HepG2 (cell line): ENCODE data around the gene C5orf34. TPM values are rescaled to one million over a fixed set of nuclear protein-coding genes. Genes with fewer than 3 reads are reported as not detected.

Experiments used
- ATAC-seq: fragments of 200-7000 bp; cut with Tn5 transposase; 3 replicates; pipeline ENCODE4 v1.9.1; 2020; ENCODE audit warnings: mild to moderate bottlenecking, moderate library complexity
- BruUV-seq: library from RNA; stranded (reverse); fragments of 400-500 nt; replicated peaks from 2 replicates; lab custom pipeline; 2021; lab: Mats Ljungman, UMichigan
- CTCF ChIA-PET: fragments of 300-600 bp; formaldehyde crosslinking; extraction: SDS; loops from one replicate; lab custom pipeline; 2021; ENCODE audit warnings: low total read pairs, inconsistent platforms, low intra/inter-chr PET ratio; lab: Yijun Ruan, JAX
- POLR2A ChIA-PET: fragments of 350-600 bp; sonication (Branson Sonifier 250); formaldehyde crosslinking; loops from one replicate; lab custom pipeline; 2020; ENCODE audit warnings: antibody characterized with exemption, inconsistent platforms; lab: Yijun Ruan, JAX
- DNase-seq: peaks from one replicate; pipeline ENCODE4 v3.0.0-alpha.2; 2015; ENCODE audit warnings: low spot score
- FAIRE-seq: peaks from 3 replicates; lab custom pipeline; 2011; peaks lifted over from hg19 to GRCh38; lab: Jason Lieb, UNC
- H2AFZ ChIP-seq: one replicate; pipeline ENCODE4 v1.6.1; 2011; ENCODE audit warnings: low read length, inconsistent platforms
- H3K27ac ChIP-seq: fragments of 300-600 bp; 3 replicates; pipeline ENCODE4 v1.8.0; 2011; ENCODE audit warnings: mixed run types, mild to moderate bottlenecking, mixed read lengths, low read length, inconsistent platforms; ENCODE audit not compliant: insufficient read depth; ENCODE audit errors: extremely low read length
- H3K27me3 ChIP-seq, 2 experiments: fragments of 200-600 bp in 1 of 2; 2 replicates in 1 of 2; 3 replicates in 1 of 2; pipeline versions ENCODE4 v1.6.0 to v1.8.0; 2011; ENCODE audit warnings: low read length in 2 of 2, mild to moderate bottlenecking in 2 of 2, moderate library complexity in 2 of 2, inconsistent platforms in 1 of 2; ENCODE audit not compliant: insufficient read depth in 2 of 2, control insufficient read depth in 1 of 2
- H3K36me3 ChIP-seq, 2 experiments: fragments of 200-600 bp in 1 of 2; replicated peaks in 1 of 2; 2 replicates in 1 of 2; 3 replicates in 1 of 2; pipeline versions ENCODE4 v1.5.1 to v1.8.0; 2011; ENCODE audit warnings: low read length in 2 of 2, inconsistent platforms in 1 of 2; ENCODE audit not compliant: insufficient read depth in 2 of 2, control insufficient read depth in 1 of 2
- H3K4me1 ChIP-seq: 2 replicates; pipeline ENCODE4 v1.5.1; 2012; ENCODE audit warnings: low read length, inconsistent platforms; ENCODE audit not compliant: insufficient read depth
- H3K4me2 ChIP-seq: 2 replicates; pipeline ENCODE4 v1.6.0; 2011; ENCODE audit warnings: low read depth, low read length, inconsistent platforms
- H3K4me3 ChIP-seq, 3 experiments: fragments of 200-600 bp in 1 of 3; sonication (generic), shearing (Covaris generic) in 1 of 3; replicated peaks in 1 of 3; 2 replicates each; pipeline ENCODE4 v1.5.1; 2011 to 2016; ENCODE audit warnings: low read length in 3 of 3, inconsistent platforms in 2 of 3, low read depth in 2 of 3, mild to moderate bottlenecking in 2 of 3, control low read depth in 1 of 3, mixed read lengths in 1 of 3; ENCODE audit not compliant: insufficient read depth in 1 of 3
- H3K79me2 ChIP-seq: one replicate; pipeline ENCODE4 v1.6.1; 2011; ENCODE audit warnings: low read length, inconsistent platforms; ENCODE audit not compliant: insufficient read depth
- H3K9ac ChIP-seq: 2 replicates; pipeline ENCODE4 v1.6.0; 2011; ENCODE audit warnings: mild to moderate bottlenecking, low read depth, low read length, inconsistent platforms; ENCODE audit not compliant: insufficient read depth
- H3K9me3 ChIP-seq: 2 replicates; pipeline ENCODE4 v1.5.1; 2012; ENCODE audit warnings: mild to moderate bottlenecking, low read length
- H4K20me1 ChIP-seq: 2 replicates; pipeline ENCODE4 v1.6.0; 2011; ENCODE audit warnings: inconsistent platforms, mild to moderate bottlenecking, low read length, moderate library complexity; ENCODE audit not compliant: insufficient read depth
- CEBPB ChIP-seq: IDR thresholded peaks from 2 replicates; pipeline ENCODE4 v1.6.1; 2011; ENCODE audit warnings: low read depth, low read length, improper control_type of control experiment, borderline replicate concordance
- GABPB1 ChIP-seq: IDR thresholded peaks from 2 replicates; pipeline ENCODE4 v1.6.1; 2016; ENCODE audit warnings: mild to moderate bottlenecking, missing genetic modification reagents, moderate library complexity, missing compliant biosample characterization
- GATAD2A ChIP-seq: IDR thresholded peaks from 2 replicates; pipeline ENCODE4 v1.6.1; 2016
- LRRFIP1 ChIP-seq: sonication (generic); formaldehyde crosslinking; conservative IDR thresholded peaks from 2 replicates; pipeline ENCODE4 v1.4.0; 2020; ENCODE audit warnings: missing genetic modification reagents
- MATR3 ChIP-seq: sonication (generic); formaldehyde crosslinking; IDR thresholded peaks from 2 replicates; pipeline ENCODE4 v1.4.0; 2020; ENCODE audit warnings: missing genetic modification reagents
- MEF2D ChIP-seq: sonication (generic); formaldehyde crosslinking; IDR thresholded peaks from 2 replicates; pipeline ENCODE4 v1.5.1; 2020; ENCODE audit warnings: mild to moderate bottlenecking, missing genetic modification reagents
- NBN ChIP-seq: fragments of 450-650 bp; conservative IDR thresholded peaks from 2 replicates; pipeline ENCODE4 v1.6.1; 2017
- PPARG ChIP-seq: conservative IDR thresholded peaks from 2 replicates; pipeline ENCODE4 v1.6.1; 2016; ENCODE audit warnings: missing biosample characterization, missing genetic modification reagents
- RARA ChIP-seq: IDR thresholded peaks from 2 replicates; pipeline ENCODE4 v1.6.1; 2016; ENCODE audit warnings: missing genetic modification reagents, missing compliant biosample characterization
- RFX5 ChIP-seq: IDR thresholded peaks from 2 replicates; pipeline ENCODE4 v1.6.1; 2011; ENCODE audit warnings: low read depth, low read length, improper control_type of control experiment
- SALL1 ChIP-seq: sonication (generic); formaldehyde crosslinking; IDR thresholded peaks from 2 replicates; pipeline ENCODE4 v1.8.0; 2022; ENCODE audit warnings: mild to moderate bottlenecking, missing genetic modification reagents
- SAP130 ChIP-seq: IDR thresholded peaks from 2 replicates; pipeline ENCODE4 v1.6.1; 2016; ENCODE audit warnings: low read depth
- STAG1 ChIP-seq: sonication (generic); formaldehyde crosslinking; IDR thresholded peaks from 2 replicates; pipeline ENCODE4 v1.4.0; 2020; ENCODE audit warnings: missing genetic modification reagents
- STAT5B ChIP-seq: sonication (generic); formaldehyde crosslinking; IDR thresholded peaks from 2 replicates; pipeline ENCODE4 v1.4.0; 2020; ENCODE audit warnings: missing genetic modification reagents
- ZFP82 ChIP-seq: sonication (generic); formaldehyde crosslinking; IDR thresholded peaks from 2 replicates; pipeline ENCODE4 v1.5.1; 2020; ENCODE audit warnings: mild to moderate bottlenecking, missing genetic modification reagents, borderline replicate concordance
- ZMAT3 ChIP-seq: sonication (generic); formaldehyde crosslinking; conservative IDR thresholded peaks from 2 replicates; pipeline ENCODE4 v1.7.0; 2021; ENCODE audit warnings: missing genetic modification reagents
- ZNF296 ChIP-seq: sonication (generic); formaldehyde crosslinking; conservative IDR thresholded peaks from 2 replicates; pipeline ENCODE4 v1.5.0; 2020; ENCODE audit warnings: mild to moderate bottlenecking, missing genetic modification reagents
- ZNF574 ChIP-seq: sonication (generic); formaldehyde crosslinking; IDR thresholded peaks from 2 replicates; pipeline ENCODE4 v1.4.0; 2020; ENCODE audit warnings: missing genetic modification reagents
- ZNF850 ChIP-seq: sonication (generic); formaldehyde crosslinking; conservative IDR thresholded peaks from 2 replicates; pipeline ENCODE4 v1.9.0; 2021; ENCODE audit warnings: mild to moderate bottlenecking, missing genetic modification reagents
- WGBS: methylation state at CpG from one replicate; pipeline ENCODE4 v1.1.6; 2017; ENCODE audit warnings: low lambda C conversion rate; 5-methylcytosine and 5-hydroxymethylcytosine counted together
- in situ Hi-C: cut with HindIII; loops from 2 replicates; pipeline ENCODE4 v1.10.0; 2017; ENCODE audit warnings: low pct_unique_long_range_greater_than_20kb; ENCODE audit not compliant: extremely low pct_ligation_motif_present
- intact Hi-C: fragments of 100-400 bp; cut with micrococcal nuclease; formaldehyde crosslinking; loops from one replicate; pipeline ENCODE4 v1.10.0; 2022; ENCODE audit not compliant: unreplicated experiment
- polyA plus RNA-seq, 8 experiments: library from polyadenylated mRNA; depleted of rRNA in 3 of 8; stranded (reverse) in 7 of 8; unstranded in 1 of 8; fragments of >200 nt; fragmentation: Illumina TruSeq in 4 of 8; extraction: Trizol in 4 of 8; gene quantifications; 2 replicates each; pipeline versions ENCODE4 v1.2.1 to v1.2.3, GENCODE V29; 2011 to 2016; ENCODE audit warnings: low read depth in 4 of 8, missing spikeins in 1 of 8, mixed read lengths in 1 of 8; ENCODE audit not compliant: insufficient read depth in 1 of 8
- total RNA-seq, 5 experiments: library from RNA; depleted of rRNA; stranded (reverse); fragments of >200 nt; fragmentation: Illumina TruSeq; extraction: Trizol; gene quantifications; 2 replicates each; pipeline ENCODE4 v1.2.3, GENCODE V29; 2016; ENCODE audit warnings: low read depth in 1 of 5
- TF ChIP-seq, protein P1 (sequence below): sonication (generic); formaldehyde crosslinking; IDR thresholded peaks from 2 replicates; pipeline ENCODE4 v1.5.1; 2020; ENCODE audit warnings: missing genetic modification reagents, mild to moderate bottlenecking, borderline replicate concordance

The C5orf34 gene
- total and polyA plus RNA-seq, 2 of the 13 experiments (the other 11 are each of a cell fraction or from before 2014, with no cell fraction given): 3.2 to 6.4 TPM

GRCh38 chr5:43486353-43486752, 28.6 kb downstream of the C5orf34 start:
- WGBS: 61% methylated on average over 3 of the region's 3 CpGs
- Histone ChIP-seq H3K27ac (no peak overlapping the region), H3K36me3 (no peaks in the 10 kb centered on the region), H3K79me2 (peaks cover 12% of the 10 kb centered on the region), H4K20me1 (no peaks in the 10 kb centered on the region), H2AFZ (no peak overlapping the region), H3K9ac (no peak overlapping the region), H3K27me3 (no peaks in the 10 kb centered on the region; a peak in 1 of 5 replicates), H3K4me1 (peaks cover 37% of the 10 kb centered on the region), H3K9me3 (no peaks in the 10 kb centered on the region), H3K4me3 (no peak overlapping the region), H3K4me2 (no peak overlapping the region)
- BruUV-seq: no TSS peak
- ATAC-seq (no peak), FAIRE-seq (no peak), DNase-seq (peak; percentile 20)
- CTCF ChIA-PET: no interaction called here
- POLR2A ChIA-PET: interaction anchor here (1.5 to 4.4 kb wide), 3 partner anchors 29 to 173 kb away, joined by 7 to 84 read pairs (median 66); partner anchors contain the start of genes C5orf34 and HMGCS1
- intact Hi-C loops: no loop called here
- in situ Hi-C loops: loop anchor here (10.0 kb wide), 1 partner anchor 92 kb away; no protein-coding TSS in a partner anchor
- TF ChIP-seq GATAD2A (CRISPR knock-in tag): 0 out of 2 replicates have a peak, but pooled peaks have one; percentile 18
- TF ChIP-seq MATR3 (CRISPR knock-in tag): no peak
- TF ChIP-seq ZNF850: no peak
- TF ChIP-seq CEBPB: peak; percentile 27; the same call in 1 of the 2 replicates
- no peak for TF ChIP-seq MEF2D (CRISPR knock-in tag)
- TF ChIP-seq SALL1 (CRISPR knock-in tag): 0 out of 2 replicates have a peak, but pooled peaks have one; percentile 21
- no peak for TF ChIP-seq RFX5
- no peak for TF ChIP-seq RARA (CRISPR knock-in tag)
- 0 out of 2 replicates have a peak, but pooled peaks have one; percentile 12 for TF ChIP-seq SAP130
- no peak for TF ChIP-seq PPARG (CRISPR knock-in tag)
- TF ChIP-seq ZNF574: 0 out of 2 replicates have a peak, but pooled peaks have one; percentile 28
- TF ChIP-seq STAG1 (CRISPR knock-in tag): no peak
- TF ChIP-seq, protein P1, sequence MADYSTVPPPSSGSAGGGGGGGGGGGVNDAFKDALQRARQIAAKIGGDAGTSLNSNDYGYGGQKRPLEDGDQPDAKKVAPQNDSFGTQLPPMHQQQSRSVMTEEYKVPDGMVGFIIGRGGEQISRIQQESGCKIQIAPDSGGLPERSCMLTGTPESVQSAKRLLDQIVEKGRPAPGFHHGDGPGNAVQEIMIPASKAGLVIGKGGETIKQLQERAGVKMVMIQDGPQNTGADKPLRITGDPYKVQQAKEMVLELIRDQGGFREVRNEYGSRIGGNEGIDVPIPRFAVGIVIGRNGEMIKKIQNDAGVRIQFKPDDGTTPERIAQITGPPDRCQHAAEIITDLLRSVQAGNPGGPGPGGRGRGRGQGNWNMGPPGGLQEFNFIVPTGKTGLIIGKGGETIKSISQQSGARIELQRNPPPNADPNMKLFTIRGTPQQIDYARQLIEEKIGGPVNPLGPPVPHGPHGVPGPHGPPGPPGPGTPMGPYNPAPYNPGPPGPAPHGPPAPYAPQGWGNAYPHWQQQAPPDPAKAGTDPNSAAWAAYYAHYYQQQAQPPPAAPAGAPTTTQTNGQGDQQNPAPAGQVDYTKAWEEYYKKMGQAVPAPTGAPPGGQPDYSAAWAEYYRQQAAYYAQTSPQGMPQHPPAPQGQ: no peak
- TF ChIP-seq ZNF296 (CRISPR knock-in tag): no peak
- no peak for TF ChIP-seq ZMAT3 (CRISPR knock-in tag)
- no peak for TF ChIP-seq ZFP82
- no peak for TF ChIP-seq NBN
- TF ChIP-seq LRRFIP1 (CRISPR knock-in tag): no peak
- TF ChIP-seq STAT5B (CRISPR knock-in tag): no peak
- no peak for TF ChIP-seq GABPB1 (CRISPR knock-in tag)
